K562 (cell line): ENCODE data around the gene ATG7. TPM values are rescaled to one million over a fixed set of nuclear protein-coding genes. Genes with fewer than 3 reads are reported as not detected.

Experiments
- ATAC-seq: fragments of 200-7000 bp; cut with Tn5 transposase; 3 replicates; pipeline ENCODE4 v1.9.1; 2020; ENCODE audit warnings: moderate library complexity
- BruUV-seq: library from RNA; stranded (reverse); fragments of 400-500 nt; replicated peaks from 2 replicates; lab custom pipeline; 2021; lab: Mats Ljungman, UMichigan
- CTCF ChIA-PET: fragments of 300-600 bp; formaldehyde crosslinking; extraction: SDS; loops from one replicate; lab custom pipeline; 2021; ENCODE audit warnings: low intra/inter-chr PET ratio; lab: Yijun Ruan, JAX
- POLR2A ChIA-PET: fragments of 300-600, 350-650 bp; sonication (Branson Sonifier 250); formaldehyde crosslinking; extraction: SDS; loops from one replicate; lab custom pipeline; 2021; ENCODE audit warnings: antibody characterized with exemption, inconsistent platforms; lab: Yijun Ruan, JAX
- DNase-seq, 4 experiments: peaks; one replicate each; pipeline versions ENCODE4 v3.0.0 to v3.0.0-alpha.2; 2011 to 2018; ENCODE audit warnings: low spot score in 3 of 4, mixed read lengths in 3 of 4; ENCODE audit errors: extremely low read depth in 1 of 4
- FAIRE-seq: peaks from 2 replicates; lab custom pipeline; 2011; peaks lifted over from hg19 to GRCh38; lab: Jason Lieb, UNC
- H2AFZ ChIP-seq: 2 replicates; pipeline ENCODE4 v1.6.0; 2011; ENCODE audit warnings: low read depth, low read length, control low read depth, inconsistent platforms
- H3K27ac ChIP-seq: fragments of 200-600 bp; 3 replicates; pipeline ENCODE4 v1.8.0; 2011; ENCODE audit warnings: low read depth, mild to moderate bottlenecking, control low read depth, inconsistent platforms, low read length, moderate library complexity, mixed read lengths; ENCODE audit errors: extremely low read depth
- H3K27me3 ChIP-seq, 2 experiments: fragments of 300-600 bp in 1 of 2; 2 replicates in 1 of 2; 3 replicates in 1 of 2; pipeline versions ENCODE4 v1.6.0 to v1.8.0; 2011; ENCODE audit warnings: inconsistent platforms in 2 of 2, low read length in 2 of 2, mild to moderate bottlenecking in 1 of 2, mixed read lengths in 1 of 2, moderate library complexity in 1 of 2; ENCODE audit not compliant: control insufficient read depth in 2 of 2, insufficient read depth in 2 of 2
- H3K36me3 ChIP-seq: fragments of 300-600 bp; 3 replicates; pipeline ENCODE4 v1.8.0; 2011; ENCODE audit warnings: mild to moderate bottlenecking, low read length, inconsistent platforms; ENCODE audit not compliant: control insufficient read depth, insufficient read depth
- H3K4me1 ChIP-seq, 2 experiments: fragments of 200-600 bp in 1 of 2; replicated peaks in 1 of 2; 2 replicates in 1 of 2; 3 replicates in 1 of 2; pipeline versions ENCODE4 v1.5.1 to v1.8.0; 2011; ENCODE audit warnings: inconsistent platforms in 2 of 2, low read length in 2 of 2, mild to moderate bottlenecking in 1 of 2, mixed read lengths in 1 of 2, moderate library complexity in 1 of 2; ENCODE audit not compliant: control insufficient read depth in 2 of 2, insufficient read depth in 2 of 2
- H3K4me2 ChIP-seq: 2 replicates; pipeline ENCODE4 v1.6.1; 2011; ENCODE audit warnings: low read length, control low read depth, inconsistent platforms, mixed read lengths; ENCODE audit not compliant: insufficient read depth
- H3K4me3 ChIP-seq: fragments of 200-600 bp; sonication (generic), shearing (Covaris generic); 2 replicates; pipeline ENCODE4 v1.5.1; 2016; ENCODE audit warnings: control low read depth, inconsistent platforms
- H3K79me2 ChIP-seq: fragments of 200-600 bp; 3 replicates; pipeline ENCODE4 v1.8.0; 2011; ENCODE audit warnings: low read length, inconsistent platforms; ENCODE audit not compliant: control insufficient read depth, insufficient read depth
- H3K9ac ChIP-seq, 2 experiments: 2 replicates each; pipeline versions ENCODE4 v1.6.0 to v1.6.1; 2011; ENCODE audit warnings: low read depth in 2 of 2, low read length in 2 of 2, control low read depth in 1 of 2, inconsistent platforms in 1 of 2, mild to moderate bottlenecking in 1 of 2, mixed read lengths in 1 of 2; ENCODE audit not compliant: insufficient read depth in 1 of 2
- H3K9me1 ChIP-seq: one replicate; pipeline ENCODE4 v1.6.0; 2011; ENCODE audit warnings: inconsistent platforms, mild to moderate bottlenecking, low read length, moderate library complexity; ENCODE audit not compliant: control insufficient read depth, insufficient read depth
- H3K9me3 ChIP-seq: replicated peaks from 2 replicates; pipeline ENCODE4 v1.5.1; 2011; ENCODE audit warnings: low read depth, low read length, inconsistent platforms; ENCODE audit not compliant: control insufficient read depth, insufficient read depth
- H4K20me1 ChIP-seq: replicated peaks from 2 replicates; pipeline ENCODE4 v1.6.1; 2011; ENCODE audit warnings: low read length, inconsistent platforms, mixed read lengths; ENCODE audit not compliant: control insufficient read depth, insufficient read depth
- STAT6 ChIP-seq: sonication (generic); formaldehyde crosslinking; IDR thresholded peaks from 2 replicates; pipeline ENCODE4 v1.8.1; 2023; ENCODE audit warnings: mild to moderate bottlenecking, missing genetic modification reagents
- ZNF282 ChIP-seq: sonication (generic); formaldehyde crosslinking; IDR thresholded peaks from 2 replicates; pipeline ENCODE4 v1.8.1; 2023; ENCODE audit warnings: missing genetic modification reagents
- WGBS: fragments of 100-300 bp; shearing (Covaris generic); methylation state at CpG from one replicate; pipeline ENCODE4 v1.1.6; 2016; ENCODE audit warnings: low coverage, mixed read lengths; ENCODE audit not compliant: insufficient coverage; ENCODE audit errors: missing lambda C conversion rate; 5-methylcytosine and 5-hydroxymethylcytosine counted together
- in situ Hi-C: fragments of 300-500 bp; cut with MboI; formaldehyde crosslinking; loops from 4 replicates; pipeline ENCODE4 v1.15.0; 2018; ENCODE audit warnings: inconsistent platforms, mixed read lengths
- intact Hi-C: fragments of 100-400 bp; cut with micrococcal nuclease; formaldehyde crosslinking; loops from 2 replicates; pipeline ENCODE4 v1.14.2; 2022
- polyA plus RNA-seq, 8 experiments: library from polyadenylated mRNA; depleted of rRNA in 4 of 8; stranded (reverse) in 5 of 8; unstranded in 3 of 8; fragments of >200 nt; fragmentation: Nextera tagmentation in 2 of 8; fragmentation: Illumina TruSeq in 1 of 8; extraction: Ambion mirVana in 2 of 8; extraction: Trizol in 1 of 8; gene quantifications; 2 replicates each; pipeline versions ENCODE4 v1.2.1 to v1.2.3, GENCODE V29; 2011 to 2014; ENCODE audit warnings: inconsistent platforms in 1 of 8, missing spikeins in 1 of 8
- total RNA-seq, 7 experiments: library from RNA; depleted of rRNA in 6 of 7; stranded (reverse); fragments of >200 nt in 6 of 7; fragmentation: Illumina TruSeq in 2 of 7; extraction: Trizol in 2 of 7; gene quantifications; 2 replicates each; pipeline versions ENCODE4 v1.2.1 to v1.2.3, GENCODE V29; 2011 to 2021; ENCODE audit warnings: low replicate concordance in 1 of 7

ATG7 gene
- total and polyA plus RNA-seq, 9 of the 15 experiments (the other 6 are each of a cell fraction or from before 2014, with no cell fraction given): 18.3 to 45.3 (median 33.6) TPM

- CTCF ChIA-PET: no interaction called here
- no peak for ATAC-seq
- no TSS peak for BruUV-seq
These were observed 159.1 kb downstream of the ATG7 start for GRCh38 chr3:11431319-11431718.

More at GRCh38 chr3:11431319-11431718, 159.1 kb downstream of the ATG7 start:
- H3K27ac ChIP-seq: no peak overlapping the region
- no peaks in the 10 kb centered on the region for H3K4me1 ChIP-seq
- no peak overlapping the region for H2AFZ ChIP-seq
- H3K36me3 ChIP-seq: peaks cover 3% of the 10 kb centered on the region; the same call in 1 of the 3 replicates
- H3K9ac ChIP-seq: no peak overlapping the region
- intact Hi-C loops: no loop called here
- no peak for TF ChIP-seq STAT6 (CRISPR knock-in tag)
- TF ChIP-seq ZNF282: no peak
- TF ChIP-seq, all 486 proteins: peak for 0
- H3K9me1 ChIP-seq: no peaks in the 10 kb centered on the region
- FAIRE-seq: no peak
- DNase-seq: no peak
- H4K20me1 ChIP-seq: no peaks in the 10 kb centered on the region
- H3K9me3 ChIP-seq: no peaks in the 10 kb centered on the region
- POLR2A ChIA-PET: no interaction called here
- WGBS: 83% methylated on average over 2 of the region's 3 CpGs
- no peaks in the 10 kb centered on the region for H3K27me3 ChIP-seq
- in situ Hi-C loops: no loop called here
- no peak overlapping the region for H3K4me2 ChIP-seq
- H3K79me2 ChIP-seq: no peaks in the 10 kb centered on the region
- no peak overlapping the region for H3K4me3 ChIP-seq
